HUES6 (cell line): Measurements from ENCODE around the gene ASTL.

Experiments used
- H3K27ac ChIP-seq: 2 replicates; pipeline ENCODE4 v1.7.0; 2013; ENCODE audit warnings: low read depth, mild to moderate bottlenecking, low read length, inconsistent platforms
- H3K27me3 ChIP-seq: 2 replicates; pipeline ENCODE4 v1.6.1; 2013; ENCODE audit warnings: low read length; ENCODE audit not compliant: control insufficient read depth, insufficient read depth
- H3K36me3 ChIP-seq: 2 replicates; pipeline ENCODE4 v1.6.1; 2013; ENCODE audit warnings: low read length; ENCODE audit not compliant: control insufficient read depth, insufficient read depth
- H3K4me1 ChIP-seq: 2 replicates; pipeline ENCODE4 v1.6.1; 2013; ENCODE audit warnings: low read length; ENCODE audit not compliant: control insufficient read depth, insufficient read depth
- H3K4me3 ChIP-seq: 2 replicates; pipeline ENCODE4 v1.5.1; 2013; ENCODE audit warnings: low read depth, low read length
- H3K9ac ChIP-seq: one replicate; pipeline ENCODE4 v1.6.1; 2013; ENCODE audit warnings: mild to moderate bottlenecking, low read length
- H3K9me3 ChIP-seq: 2 replicates; pipeline ENCODE4 v1.6.1; 2013; ENCODE audit warnings: low read depth, low read length; ENCODE audit not compliant: control insufficient read depth, insufficient read depth

ASTL gene

GRCh38 chr2:96158554-96158940 is 20.2 kb upstream of the ASTL start:
- Histone ChIP-seq H3K4me3 (no peak overlapping the region), H3K36me3 (no peaks in the 10 kb centered on the region), H3K9ac (no peak overlapping the region), H3K9me3 (no peaks in the 10 kb centered on the region), H3K4me1 (peaks cover 10% of the 10 kb centered on the region; the same call in 1 of the 2 replicates), H3K27ac (no peak overlapping the region), H3K27me3 (no peaks in the 10 kb centered on the region)

GRCh38 chr2:96157649-96158553 is 19.6 kb upstream of the ASTL start:
- H3K9me3 ChIP-seq = no peaks in the 10 kb centered on the region
- peaks cover 10% of the 10 kb centered on the region; the same call in 1 of the 2 replicates for H3K4me1 ChIP-seq
- H3K27ac ChIP-seq = no peak overlapping the region
- H3K36me3 ChIP-seq = no peaks in the 10 kb centered on the region
- H3K9ac ChIP-seq = no peak overlapping the region
- H3K27me3 ChIP-seq = no peaks in the 10 kb centered on the region
- H3K4me3 ChIP-seq = no peak overlapping the region

DNA sequence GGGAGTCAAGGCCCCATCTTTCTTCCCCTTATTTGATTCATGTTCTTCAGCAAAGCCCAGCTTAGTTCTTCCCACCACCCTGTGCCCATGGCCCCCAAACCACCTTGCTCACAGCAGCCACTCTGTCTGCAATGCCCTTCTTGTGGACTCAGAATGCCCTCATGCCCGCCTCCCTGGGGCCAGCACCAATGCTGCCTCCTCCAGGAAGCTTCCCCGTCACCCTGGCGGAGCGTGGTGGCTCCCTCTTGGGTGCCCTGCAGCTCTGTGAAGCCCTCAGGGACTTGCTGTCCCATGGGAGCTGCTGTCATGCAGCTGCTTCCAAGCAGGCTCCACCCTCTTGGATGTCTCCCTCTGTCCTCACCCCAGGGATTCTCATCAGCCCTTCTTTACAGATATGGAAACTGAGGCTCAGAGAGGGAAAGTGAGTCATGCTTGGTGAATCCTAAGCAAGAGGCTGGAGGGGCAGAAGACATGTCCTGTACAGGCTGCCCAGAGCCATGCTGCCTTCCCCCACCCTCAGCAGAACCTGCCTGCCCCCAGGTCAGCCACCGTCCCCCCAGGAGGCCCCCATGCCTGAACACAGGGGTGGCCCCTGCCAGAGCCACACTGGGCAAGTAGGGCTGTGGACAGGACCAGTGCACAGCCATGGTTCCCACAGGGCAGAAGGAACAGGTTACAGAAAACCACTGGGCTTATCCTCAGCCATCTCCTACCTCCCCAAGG is 18.8 kb upstream of the ASTL start:
- H3K4me3 ChIP-seq = no peak overlapping the region
- H3K9me3 ChIP-seq = no peaks in the 10 kb centered on the region
- H3K27ac ChIP-seq = no peak overlapping the region
- no peaks in the 10 kb centered on the region for H3K27me3 ChIP-seq
- no peaks in the 10 kb centered on the region for H3K36me3 ChIP-seq
- H3K4me1 ChIP-seq = peaks cover 15% of the 10 kb centered on the region; the same call in 1 of the 2 replicates
- no peak overlapping the region for H3K9ac ChIP-seq

GRCh38 chr2:96156011-96156820 is 17.9 kb upstream of the ASTL start:
- Histone ChIP-seq H3K27ac (no peak overlapping the region), H3K36me3 (no peaks in the 10 kb centered on the region), H3K4me1 (peaks cover 16% of the 10 kb centered on the region; the same call in 1 of the 2 replicates), H3K4me3 (no peak overlapping the region), H3K27me3 (no peaks in the 10 kb centered on the region), H3K9me3 (no peaks in the 10 kb centered on the region), H3K9ac (no peak overlapping the region)

DNA sequence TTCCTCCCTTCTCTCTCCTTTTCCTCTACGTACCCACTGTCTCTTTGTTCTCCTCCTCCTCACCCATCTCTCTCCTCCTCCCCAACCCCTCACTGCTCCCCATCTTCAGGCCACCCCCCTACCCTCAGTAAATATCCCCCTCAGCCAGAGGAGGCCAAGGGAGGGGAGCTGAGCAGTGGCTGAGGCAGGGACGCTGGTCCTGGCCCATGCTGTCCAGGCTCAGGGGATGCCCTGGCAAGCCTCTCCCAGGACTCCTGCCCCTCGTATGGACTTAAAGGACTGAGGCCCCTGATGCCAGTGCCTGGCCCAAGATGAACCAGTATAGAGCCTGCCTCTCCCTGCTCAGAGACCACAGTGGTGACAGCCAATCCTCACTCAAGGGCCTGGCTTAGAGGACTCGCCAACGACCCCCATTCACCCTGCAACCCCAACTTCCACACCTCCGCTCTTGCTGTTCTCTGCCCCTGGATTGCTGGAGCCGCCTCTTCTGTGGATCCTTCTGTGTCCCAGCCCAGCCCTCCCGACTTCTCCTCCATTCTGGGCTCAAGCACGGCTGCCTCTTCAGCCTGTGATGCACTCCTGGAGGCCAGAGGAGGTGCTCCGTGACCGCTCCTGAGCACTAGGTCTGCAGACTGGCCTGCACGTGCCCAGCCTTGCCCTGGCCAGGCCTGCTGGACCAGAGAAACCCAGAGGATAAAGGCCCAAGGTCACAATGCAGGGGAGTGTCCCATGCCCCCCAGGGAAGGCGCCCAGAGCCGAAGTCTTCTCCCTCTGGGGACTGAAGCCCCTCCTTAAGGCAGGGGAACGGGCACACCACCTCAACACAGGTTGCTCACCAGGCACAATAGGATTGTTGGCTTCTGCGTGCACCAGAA is 16.4 kb upstream of the ASTL start:
- H3K9ac ChIP-seq = no peak overlapping the region
- H3K36me3 ChIP-seq = no peaks in the 10 kb centered on the region
- H3K9me3 ChIP-seq = no peaks in the 10 kb centered on the region
- H3K27ac ChIP-seq = no peak overlapping the region
- H3K4me3 ChIP-seq = no peak overlapping the region
- H3K4me1 ChIP-seq = peaks cover 16% of the 10 kb centered on the region; the same call in 1 of the 2 replicates
- H3K27me3 ChIP-seq = no peaks in the 10 kb centered on the region

- H3K4me3 ChIP-seq = no peak overlapping the region
- H3K9ac ChIP-seq = no peak overlapping the region
- no peaks in the 10 kb centered on the region for H3K9me3 ChIP-seq
- peaks cover 17% of the 10 kb centered on the region for H3K4me1 ChIP-seq
- no peak overlapping the region for H3K27ac ChIP-seq
- H3K36me3 ChIP-seq = no peaks in the 10 kb centered on the region
- H3K27me3 ChIP-seq = no peaks in the 10 kb centered on the region
These were observed 15.7 kb upstream of the ASTL start for GRCh38 chr2:96153991-96154431.

GRCh38 chr2:96153291-96153713 is 15.0 kb upstream of the ASTL start:
- no peak overlapping the region for H3K4me3 ChIP-seq
- H3K9ac ChIP-seq = no peak overlapping the region
- H3K36me3 ChIP-seq = no peaks in the 10 kb centered on the region
- no peaks in the 10 kb centered on the region for H3K27me3 ChIP-seq
- H3K9me3 ChIP-seq = no peaks in the 10 kb centered on the region
- peaks cover 23% of the 10 kb centered on the region for H3K4me1 ChIP-seq
- H3K27ac ChIP-seq = no peak overlapping the region

DNA sequence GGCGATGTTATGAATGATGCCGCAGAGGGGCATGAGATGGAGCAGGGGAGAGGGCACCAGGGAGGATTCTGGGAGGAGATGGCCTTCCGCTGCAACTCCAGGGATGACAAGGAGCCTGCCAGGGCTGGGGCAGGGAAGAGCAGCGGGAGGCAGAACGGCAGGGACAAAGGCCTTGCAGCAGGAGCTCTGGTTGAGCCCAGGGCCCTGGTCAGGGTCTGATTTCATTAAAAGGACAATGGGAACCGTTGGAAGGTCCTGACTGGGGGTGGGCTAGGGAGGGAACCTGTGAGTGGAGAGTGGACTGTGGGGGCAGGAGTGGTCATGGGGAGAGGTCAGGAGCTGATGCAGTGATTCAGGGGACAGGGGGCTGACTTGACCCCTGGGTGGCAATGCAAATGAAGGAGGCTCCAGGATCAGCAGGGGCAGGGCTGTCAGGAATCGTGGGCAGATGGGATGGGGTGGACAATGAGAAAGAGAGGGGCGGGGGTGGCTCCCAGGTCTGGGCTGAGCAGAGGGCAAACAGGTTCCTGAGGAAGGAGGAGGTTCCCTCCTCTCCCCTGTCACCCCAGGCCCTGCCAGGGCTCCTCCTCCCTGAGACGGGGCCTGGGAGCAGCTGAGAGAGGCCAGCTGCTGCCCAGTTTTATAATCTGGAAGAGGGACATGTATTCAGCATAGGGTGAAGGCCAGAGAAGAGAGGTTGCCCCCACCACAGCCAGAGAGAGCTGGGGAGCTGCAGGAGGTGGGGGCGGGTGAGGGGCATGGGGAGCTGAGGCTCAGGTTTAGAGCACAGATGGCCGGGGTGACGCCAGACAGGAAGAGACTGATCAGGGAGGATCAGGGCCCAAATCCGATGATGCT is 14.2 kb upstream of the ASTL start:
- H3K4me3 ChIP-seq = no peak overlapping the region
- H3K36me3 ChIP-seq = no peaks in the 10 kb centered on the region
- H3K9me3 ChIP-seq = no peaks in the 10 kb centered on the region
- H3K4me1 ChIP-seq = peaks cover 23% of the 10 kb centered on the region
- H3K9ac ChIP-seq = no peak overlapping the region
- H3K27me3 ChIP-seq = no peaks in the 10 kb centered on the region
- no peak overlapping the region for H3K27ac ChIP-seq

- Histone ChIP-seq H3K4me3 (no peak overlapping the region), H3K27ac (no peak overlapping the region), H3K9ac (no peak overlapping the region), H3K36me3 (no peaks in the 10 kb centered on the region), H3K4me1 (peaks cover 28% of the 10 kb centered on the region), H3K9me3 (no peaks in the 10 kb centered on the region), H3K27me3 (peaks cover 7% of the 10 kb centered on the region)
These were observed 13.4 kb upstream of the ASTL start for GRCh38 chr2:96151595-96152303.
